ENCODE data around the gene UBA1. TPM values are rescaled to one million over a fixed set of nuclear protein-coding genes. Genes with fewer than 3 reads are reported as not detected.

The UBA1 gene
- total RNA-seq, 2 donors from 2014 or later, result 233 to 448 TPM

DNA sequence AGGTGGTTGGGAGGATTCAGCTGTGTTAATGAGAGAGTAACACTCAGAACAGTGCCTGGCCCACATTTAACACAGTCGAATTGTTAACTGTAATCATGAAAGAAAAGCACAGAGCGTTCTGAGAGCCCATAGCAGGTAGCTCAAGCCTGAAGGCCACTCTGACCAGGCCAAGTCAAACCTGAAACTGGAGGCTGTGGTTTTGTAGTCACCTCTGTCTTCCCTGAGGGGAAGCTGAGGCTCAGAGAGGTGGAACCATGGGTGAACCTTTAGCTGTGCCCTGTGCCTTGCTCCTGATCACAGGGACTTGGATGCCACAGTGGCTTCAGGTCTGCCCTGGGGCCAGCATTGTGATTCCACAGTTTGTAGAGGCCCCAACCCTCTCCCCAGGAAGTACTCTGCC is 16.6 kb upstream of the UBA1 start:
- peaks cover 56% of the 10 kb centered on the region for H3K9me3 Mint-ChIP-seq
- H3K4me1 Mint-ChIP-seq, result no peaks in the 10 kb centered on the region
- peaks cover 52% of the 10 kb centered on the region for H3K36me3 Mint-ChIP-seq (ENCODE audit: low read depth)
- Histone ChIP-seq H3K36me3 (ENCODE audit: control insufficient read depth, insufficient read depth, low read length) (peaks cover 12% of the 10 kb centered on the region), H3K27ac (ENCODE audit: low read depth, low read length) (no peak overlapping the region), H3K4me3 (ENCODE audit: low read length) (no peak overlapping the region), H3K4me1 (ENCODE audit: control insufficient read depth, insufficient read depth, low read length) (no peaks in the 10 kb centered on the region), H3K27me3 (ENCODE audit: control insufficient read depth, insufficient read depth, low read length, poor library complexity, severe bottlenecking) (no peaks in the 10 kb centered on the region), H3K9me3 (ENCODE audit: control insufficient read depth, low read length) (no peaks in the 10 kb centered on the region), H3K9ac (ENCODE audit: extremely low read depth, low read length, poor library complexity, severe bottlenecking) (no peak overlapping the region)
- TF ChIP-seq, protein P1, sequence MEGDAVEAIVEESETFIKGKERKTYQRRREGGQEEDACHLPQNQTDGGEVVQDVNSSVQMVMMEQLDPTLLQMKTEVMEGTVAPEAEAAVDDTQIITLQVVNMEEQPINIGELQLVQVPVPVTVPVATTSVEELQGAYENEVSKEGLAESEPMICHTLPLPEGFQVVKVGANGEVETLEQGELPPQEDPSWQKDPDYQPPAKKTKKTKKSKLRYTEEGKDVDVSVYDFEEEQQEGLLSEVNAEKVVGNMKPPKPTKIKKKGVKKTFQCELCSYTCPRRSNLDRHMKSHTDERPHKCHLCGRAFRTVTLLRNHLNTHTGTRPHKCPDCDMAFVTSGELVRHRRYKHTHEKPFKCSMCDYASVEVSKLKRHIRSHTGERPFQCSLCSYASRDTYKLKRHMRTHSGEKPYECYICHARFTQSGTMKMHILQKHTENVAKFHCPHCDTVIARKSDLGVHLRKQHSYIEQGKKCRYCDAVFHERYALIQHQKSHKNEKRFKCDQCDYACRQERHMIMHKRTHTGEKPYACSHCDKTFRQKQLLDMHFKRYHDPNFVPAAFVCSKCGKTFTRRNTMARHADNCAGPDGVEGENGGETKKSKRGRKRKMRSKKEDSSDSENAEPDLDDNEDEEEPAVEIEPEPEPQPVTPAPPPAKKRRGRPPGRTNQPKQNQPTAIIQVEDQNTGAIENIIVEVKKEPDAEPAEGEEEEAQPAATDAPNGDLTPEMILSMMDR (conservative IDR thresholded peaks at IDR 0.05), result no peak
- DNase-seq, result peak; percentile 3
- no peaks in the 10 kb centered on the region for H3K27me3 Mint-ChIP-seq (ENCODE audit: insufficient read depth)
- WGBS, 2 experiments (ENCODE audit: insufficient coverage in 1 of 2, insufficient read length in 1 of 2), result 47 to 50% methylated on average over 2 of the region's 2 CpGs
- no peak overlapping the region for H3K4me3 Mint-ChIP-seq
- H3K27ac Mint-ChIP-seq, result no peak overlapping the region

DNA sequence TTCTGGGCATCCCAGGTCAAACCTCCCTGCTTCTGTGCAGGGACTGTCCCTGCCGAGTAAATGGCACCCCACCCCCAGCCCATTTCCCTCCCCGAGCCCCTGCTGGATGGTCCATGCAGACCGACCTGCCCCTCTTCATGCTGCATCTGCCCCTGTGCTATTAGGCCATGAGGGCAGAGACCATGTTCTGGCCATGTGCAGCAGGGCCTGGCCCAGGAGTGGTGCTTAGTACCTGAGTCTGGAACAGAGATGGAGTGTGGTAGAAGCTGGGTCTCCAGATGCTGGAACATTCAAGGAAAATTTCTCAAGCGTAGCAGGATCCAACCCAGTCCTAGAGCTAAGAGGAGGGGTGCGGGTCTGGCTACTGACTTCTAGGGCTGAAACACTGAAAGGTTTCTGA is 15.3 kb upstream of the UBA1 start:
- H3K9me3 Mint-ChIP-seq, result peaks cover 57% of the 10 kb centered on the region
- H3K4me1 Mint-ChIP-seq, result no peaks in the 10 kb centered on the region
- H3K27ac ChIP-seq (ENCODE audit: low read depth, low read length), result no peak overlapping the region
- peak; percentile 18 for DNase-seq
- WGBS, 2 experiments (ENCODE audit: insufficient coverage in 1 of 2, insufficient read length in 1 of 2), result 90 to 98% methylated on average over 2 to 5 of the region's 5 CpGs
- no peak overlapping the region for H3K4me3 ChIP-seq (ENCODE audit: low read length)
- peaks cover 51% of the 10 kb centered on the region for H3K36me3 Mint-ChIP-seq (ENCODE audit: low read depth)
- H3K4me3 Mint-ChIP-seq, result no peak overlapping the region
- no peaks in the 10 kb centered on the region for H3K27me3 Mint-ChIP-seq (ENCODE audit: insufficient read depth)
- H3K4me1 ChIP-seq (ENCODE audit: control insufficient read depth, insufficient read depth, low read length), result no peaks in the 10 kb centered on the region
- H3K36me3 ChIP-seq (ENCODE audit: control insufficient read depth, insufficient read depth, low read length), result peaks cover 15% of the 10 kb centered on the region
- no peak overlapping the region for H3K9ac ChIP-seq (ENCODE audit: extremely low read depth, low read length, poor library complexity, severe bottlenecking)
- H3K27me3 ChIP-seq (ENCODE audit: control insufficient read depth, insufficient read depth, low read length, poor library complexity, severe bottlenecking), result no peaks in the 10 kb centered on the region
- no peak overlapping the region for H3K27ac Mint-ChIP-seq
- TF ChIP-seq, protein P1 (conservative IDR thresholded peaks at IDR 0.05), result no peak
- no peaks in the 10 kb centered on the region for H3K9me3 ChIP-seq (ENCODE audit: control insufficient read depth, low read length)

DNA sequence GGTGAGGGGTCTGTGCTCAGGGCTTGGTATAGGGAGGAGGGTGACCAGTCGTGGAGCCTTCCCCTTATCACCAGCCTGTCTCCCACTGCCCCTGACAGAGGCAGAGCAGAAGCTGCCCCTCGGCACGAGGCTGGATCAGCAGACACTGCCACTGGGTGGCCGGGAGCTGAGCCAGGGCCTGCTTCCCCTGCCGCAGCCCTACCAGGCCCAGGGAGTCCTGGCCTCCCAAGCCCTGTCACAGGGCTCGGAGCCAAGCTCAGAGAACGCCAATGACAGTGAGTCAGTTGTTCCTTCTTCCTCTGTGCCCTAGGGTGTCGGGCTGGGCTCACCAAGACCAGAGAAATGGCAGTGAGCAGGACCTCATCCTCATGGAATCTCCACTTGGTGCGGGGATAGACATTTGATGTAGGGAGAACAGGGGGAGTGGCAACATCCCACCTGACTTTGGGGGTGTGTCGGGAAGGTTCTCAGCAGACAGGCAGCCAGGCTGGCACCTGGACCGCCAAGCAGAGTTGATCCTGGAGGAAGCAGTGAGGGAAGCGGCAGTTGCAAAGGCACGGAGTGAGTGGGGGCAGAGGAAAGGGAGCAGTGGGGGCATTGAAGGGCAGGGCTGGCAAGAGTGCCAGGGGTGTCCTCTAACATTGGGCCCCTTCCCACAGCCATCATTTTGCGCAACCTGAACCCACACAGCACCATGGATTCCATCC is 14.3 kb upstream of the UBA1 start:
- Mint-ChIP-seq H3K4me3 (no peak overlapping the region), H3K4me1 (no peaks in the 10 kb centered on the region), H3K9me3 (peaks cover 53% of the 10 kb centered on the region), H3K27ac (no peak overlapping the region), H3K27me3 (ENCODE audit: insufficient read depth) (no peaks in the 10 kb centered on the region), H3K36me3 (ENCODE audit: low read depth) (peaks cover 48% of the 10 kb centered on the region)
- 92 to 96% methylated on average over 2 to 13 of the region's 14 CpGs for WGBS, 2 experiments (ENCODE audit: insufficient coverage in 1 of 2, insufficient read length in 1 of 2)
- H3K9ac ChIP-seq (ENCODE audit: extremely low read depth, low read length, poor library complexity, severe bottlenecking), result no peak overlapping the region
- H3K9me3 ChIP-seq (ENCODE audit: control insufficient read depth, low read length), result no peaks in the 10 kb centered on the region
- DNase-seq, result peak; percentile 31
- no peak overlapping the region for H3K4me3 ChIP-seq (ENCODE audit: low read length)
- peaks cover 15% of the 10 kb centered on the region for H3K36me3 ChIP-seq (ENCODE audit: control insufficient read depth, insufficient read depth, low read length)
- TF ChIP-seq, protein P1 (conservative IDR thresholded peaks at IDR 0.05), result no peak
- no peaks in the 10 kb centered on the region for H3K4me1 ChIP-seq (ENCODE audit: control insufficient read depth, insufficient read depth, low read length)
- H3K27me3 ChIP-seq (ENCODE audit: control insufficient read depth, insufficient read depth, low read length, poor library complexity, severe bottlenecking), result no peaks in the 10 kb centered on the region
- no peak overlapping the region for H3K27ac ChIP-seq (ENCODE audit: low read depth, low read length)
